ENCODE results near the gene RPL41. TPM values are rescaled to one million over a fixed set of nuclear protein-coding genes. Genes with fewer than 3 reads are reported as not detected.

RPL41 gene
- polyA plus RNA-seq, 1 of the 3 experiments (the other 2 are of a cell fraction), result 12,464 TPM

GRCh38 chr12:56158029-56158925 is 41.8 kb downstream of the RPL41 start, which contains the start of gene MYL6:
Gene MYL6 (plus strand): TSS chr12:56158359. CDS start chr12:56158402, 43 bp downstream.
- H3K9me2 ChIP-seq, result no peaks in the 10 kb centered on the region
- H3K79me2 ChIP-seq (ENCODE audit: insufficient read depth), result peaks cover 67% of the 10 kb centered on the region
- 0 out of 2 replicates have a peak within 1 kb of the TSS, but pooled peaks have one; percentile 48 for H2AFZ ChIP-seq (ENCODE audit: low read depth)
- DNase-seq, result peak; percentile 90
- ChIA-PET POLR2A (interaction anchor here (1.0 to 2.5 kb wide), 8 partner anchors 9 to 111 kb away, joined by 3 to 19 read pairs (median 5); partner anchors contain the start of genes ESYT1, SMARCC2 and ZC3H10), CTCF (interaction anchor here (0.6 to 3.6 kb wide), 9 partner anchors 11 to 64 kb away, joined by 3 to 14 read pairs (median 3); partner anchors contain the start of genes ESYT1, SMARCC2 and ZC3H10)
- peak within 1 kb of the TSS; percentile 94 for H3K9ac ChIP-seq
- under 1% methylated on average over 28 of the region's 30 CpGs for WGBS (ENCODE audit: low lambda C conversion rate)
- H3K4me2 ChIP-seq, result peak within 1 kb of the TSS; percentile 97
- peaks cover 50% of the 10 kb centered on the region for H3F3A ChIP-seq (replicated peaks; ENCODE audit: insufficient read depth)
- peak within 1 kb of the TSS; percentile 82 to 89 for H3K27ac ChIP-seq (ENCODE audit: low read depth in 2 of 2, low read length in 1 of 2)
- H3K36me3 ChIP-seq (replicated peaks in 1 of 2; ENCODE audit: control insufficient read depth in 1 of 2, insufficient read depth in 2 of 2, low read length in 1 of 2), result peaks cover 45 to 49% of the 10 kb centered on the region in 2 experiments
- H3K27me3 ChIP-seq (ENCODE audit: insufficient read depth), result no peaks in the 10 kb centered on the region
- peaks cover 38% of the 10 kb centered on the region for H4K20me1 ChIP-seq (ENCODE audit: insufficient read depth)
- H3K4me3 ChIP-seq (ENCODE audit: low read depth in 2 of 2, low read length in 1 of 2), result peak within 1 kb of the TSS; percentile 82 to 87
- H3K4me1 ChIP-seq (ENCODE audit: control insufficient read depth in 1 of 2, insufficient read depth in 2 of 2, low read depth in 1 of 2, low read length in 1 of 2), result peaks cover 30 to 39% of the 10 kb centered on the region in 2 experiments; a peak in 3 of 4 replicates
- no peaks in the 10 kb centered on the region for H3K9me3 ChIP-seq
- TF ChIP-seq CHD2 (IDR thresholded peaks at IDR 0.05; ENCODE audit: low read length, partially characterized antibody) (no peak), MEF2A (IDR thresholded peaks at IDR 0.05; ENCODE audit: borderline replicate concordance, low read depth) (no peak), RCOR1 (IDR thresholded peaks at IDR 0.05; ENCODE audit: low read length) (no peak; the same call in 1 of the 2 replicates), JUND (IDR thresholded peaks at IDR 0.05) (peak; percentile 72), GATA2 (CRISPR knock-in tag; IDR thresholded peaks at IDR 0.05) (no peak), FOXJ3 (CRISPR knock-in tag; IDR thresholded peaks at IDR 0.05) (no peak), RAD21 (IDR thresholded peaks at IDR 0.05; ENCODE audit: low read length) (no peak), TCF12 (IDR thresholded peaks at IDR 0.05) (no peak), NRF1 (IDR thresholded peaks at IDR 0.05; ENCODE audit: low read depth, low read length) (no peak), RFX5 (IDR thresholded peaks at IDR 0.05; ENCODE audit: low read length) (peak; percentile 87), USF1 (IDR thresholded peaks at IDR 0.05; ENCODE audit: borderline replicate concordance, low read depth) (no peak), MAX (IDR thresholded peaks at IDR 0.05; ENCODE audit: low read depth) (no peak), MXI1 (IDR thresholded peaks at IDR 0.05; ENCODE audit: low read depth, low read length) (no peak; the same call in 1 of the 2 replicates), SIN3A (IDR thresholded peaks at IDR 0.05; ENCODE audit: borderline replicate concordance, low read depth, low read length) (peak; percentile 93; the same call in 1 of the 2 replicates), TEAD4 (IDR thresholded peaks at IDR 0.05; ENCODE audit: borderline replicate concordance, insufficient read depth) (no peak), FOSL2 (IDR thresholded peaks at IDR 0.05; ENCODE audit: borderline replicate concordance, low read depth) (peak; percentile 53; the same call in 1 of the 2 replicates), ELF1 (IDR thresholded peaks at IDR 0.05) (no peak), EP300 (IDR thresholded peaks at IDR 0.05; ENCODE audit: borderline replicate concordance in 1 of 2, low read depth in 1 of 2, low read length in 1 of 2) (no peak), SMC3 (IDR thresholded peaks at IDR 0.05; ENCODE audit: low read depth, low read length) (no peak), YY1 (IDR thresholded peaks at IDR 0.05; ENCODE audit: low read depth) (peak; percentile 90), NFIC (IDR thresholded peaks at IDR 0.05; ENCODE audit: borderline replicate concordance) (no peak), GABPA (IDR thresholded peaks at IDR 0.05; ENCODE audit: low read depth) (no peak), IRF3 (IDR thresholded peaks at IDR 0.05; ENCODE audit: low read depth, low read length) (no peak), TAF1 (IDR thresholded peaks at IDR 0.05; ENCODE audit: borderline replicate concordance, low read depth, low read length) (peak; percentile 99), FOXM1 (IDR thresholded peaks at IDR 0.05; ENCODE audit: low read depth) (no peak)
- TF ChIP-seq, protein P1, sequence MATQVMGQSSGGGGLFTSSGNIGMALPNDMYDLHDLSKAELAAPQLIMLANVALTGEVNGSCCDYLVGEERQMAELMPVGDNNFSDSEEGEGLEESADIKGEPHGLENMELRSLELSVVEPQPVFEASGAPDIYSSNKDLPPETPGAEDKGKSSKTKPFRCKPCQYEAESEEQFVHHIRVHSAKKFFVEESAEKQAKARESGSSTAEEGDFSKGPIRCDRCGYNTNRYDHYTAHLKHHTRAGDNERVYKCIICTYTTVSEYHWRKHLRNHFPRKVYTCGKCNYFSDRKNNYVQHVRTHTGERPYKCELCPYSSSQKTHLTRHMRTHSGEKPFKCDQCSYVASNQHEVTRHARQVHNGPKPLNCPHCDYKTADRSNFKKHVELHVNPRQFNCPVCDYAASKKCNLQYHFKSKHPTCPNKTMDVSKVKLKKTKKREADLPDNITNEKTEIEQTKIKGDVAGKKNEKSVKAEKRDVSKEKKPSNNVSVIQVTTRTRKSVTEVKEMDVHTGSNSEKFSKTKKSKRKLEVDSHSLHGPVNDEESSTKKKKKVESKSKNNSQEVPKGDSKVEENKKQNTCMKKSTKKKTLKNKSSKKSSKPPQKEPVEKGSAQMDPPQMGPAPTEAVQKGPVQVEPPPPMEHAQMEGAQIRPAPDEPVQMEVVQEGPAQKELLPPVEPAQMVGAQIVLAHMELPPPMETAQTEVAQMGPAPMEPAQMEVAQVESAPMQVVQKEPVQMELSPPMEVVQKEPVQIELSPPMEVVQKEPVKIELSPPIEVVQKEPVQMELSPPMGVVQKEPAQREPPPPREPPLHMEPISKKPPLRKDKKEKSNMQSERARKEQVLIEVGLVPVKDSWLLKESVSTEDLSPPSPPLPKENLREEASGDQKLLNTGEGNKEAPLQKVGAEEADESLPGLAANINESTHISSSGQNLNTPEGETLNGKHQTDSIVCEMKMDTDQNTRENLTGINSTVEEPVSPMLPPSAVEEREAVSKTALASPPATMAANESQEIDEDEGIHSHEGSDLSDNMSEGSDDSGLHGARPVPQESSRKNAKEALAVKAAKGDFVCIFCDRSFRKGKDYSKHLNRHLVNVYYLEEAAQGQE (IDR thresholded peaks at IDR 0.05; ENCODE audit: low read depth, low read length), result peak; percentile 77
